Glutamatergic neuron (in vitro differentiated cells): ENCODE data around the gene EPGN. TPM values are rescaled to one million over a fixed set of nuclear protein-coding genes. Genes with fewer than 3 reads are reported as not detected.

Source experiments
- DNase-seq: peaks from one replicate; pipeline ENCODE4 v3.0.0; 2022
- H3K27ac Mint-ChIP-seq: one replicate; pipeline ENCODE4 v1.8.0; 2020; ENCODE audit warnings: mild to moderate bottlenecking, mixed read lengths, inconsistent platforms; ENCODE audit not compliant: unreplicated experiment
- H3K27me3 Mint-ChIP-seq: one replicate; pipeline ENCODE4 v1.8.0; 2020; ENCODE audit warnings: mild to moderate bottlenecking, moderate library complexity, mixed read lengths, inconsistent platforms; ENCODE audit not compliant: unreplicated experiment
- H3K36me3 Mint-ChIP-seq: one replicate; pipeline ENCODE4 v1.8.0; 2020; ENCODE audit warnings: mild to moderate bottlenecking, mixed read lengths, inconsistent platforms; ENCODE audit not compliant: unreplicated experiment
- H3K4me1 Mint-ChIP-seq: one replicate; pipeline ENCODE4 v1.8.0; 2020; ENCODE audit warnings: mild to moderate bottlenecking, low read depth, mixed read lengths, inconsistent platforms; ENCODE audit not compliant: unreplicated experiment
- H3K4me3 Mint-ChIP-seq: one replicate; pipeline ENCODE4 v1.8.0; 2020; ENCODE audit warnings: mild to moderate bottlenecking, mixed read lengths, inconsistent platforms; ENCODE audit not compliant: unreplicated experiment
- H3K9me3 Mint-ChIP-seq: one replicate; pipeline ENCODE4 v1.8.0; 2020; ENCODE audit warnings: mild to moderate bottlenecking, moderate library complexity, mixed read lengths, inconsistent platforms; ENCODE audit not compliant: unreplicated experiment
- total RNA-seq: library from RNA; stranded (reverse); fragmentation: NEBNext Ultra II Directional; extraction: Animal tissue kit (Norgen Biotek cat#: 25700); gene quantifications from one replicate; pipeline ENCODE4 v1.2.1, GENCODE V29; 2021; ENCODE audit not compliant: unreplicated experiment
- TF ChIP-seq, protein P1 (sequence below): fragments of 200-600 bp; sonication (generic); IDR thresholded peaks from one replicate; pipeline ENCODE4 v1.5.0; 2021; ENCODE audit not compliant: partially characterized antibody, unreplicated experiment

The EPGN gene
- total RNA-seq, 1 donor from 2014 or later = not detected

DNA sequence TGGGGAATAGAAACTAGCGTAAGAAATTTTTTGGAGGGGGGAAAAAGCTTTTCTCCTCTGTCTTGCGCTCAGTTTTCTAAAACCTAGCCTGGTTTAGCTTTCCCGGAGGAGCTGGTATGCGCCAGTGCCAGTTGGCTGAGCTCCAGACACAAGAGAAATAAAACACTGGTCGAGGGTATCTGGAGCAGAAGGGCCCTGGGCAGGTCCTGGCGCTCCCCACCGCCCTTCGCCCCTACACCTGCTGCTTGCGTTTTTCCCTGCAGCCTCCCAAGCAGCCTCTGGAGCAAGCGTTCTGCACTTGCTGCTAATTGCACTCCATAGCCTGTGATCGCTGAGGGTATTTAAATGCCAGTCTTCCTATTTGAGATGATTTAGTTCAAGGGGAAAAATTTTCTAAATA is 57.5 kb downstream of the EPGN start:
- Mint-ChIP-seq H3K4me3 (peak overlapping the region; percentile 85), H3K27ac (no peak overlapping the region), H3K36me3 (no peaks in the 10 kb centered on the region), H3K27me3 (peaks cover 4% of the 10 kb centered on the region), H3K4me1 (peaks cover 2% of the 10 kb centered on the region), H3K9me3 (no peaks in the 10 kb centered on the region)
- DNase-seq = peak; percentile 23
- TF ChIP-seq, protein P1, sequence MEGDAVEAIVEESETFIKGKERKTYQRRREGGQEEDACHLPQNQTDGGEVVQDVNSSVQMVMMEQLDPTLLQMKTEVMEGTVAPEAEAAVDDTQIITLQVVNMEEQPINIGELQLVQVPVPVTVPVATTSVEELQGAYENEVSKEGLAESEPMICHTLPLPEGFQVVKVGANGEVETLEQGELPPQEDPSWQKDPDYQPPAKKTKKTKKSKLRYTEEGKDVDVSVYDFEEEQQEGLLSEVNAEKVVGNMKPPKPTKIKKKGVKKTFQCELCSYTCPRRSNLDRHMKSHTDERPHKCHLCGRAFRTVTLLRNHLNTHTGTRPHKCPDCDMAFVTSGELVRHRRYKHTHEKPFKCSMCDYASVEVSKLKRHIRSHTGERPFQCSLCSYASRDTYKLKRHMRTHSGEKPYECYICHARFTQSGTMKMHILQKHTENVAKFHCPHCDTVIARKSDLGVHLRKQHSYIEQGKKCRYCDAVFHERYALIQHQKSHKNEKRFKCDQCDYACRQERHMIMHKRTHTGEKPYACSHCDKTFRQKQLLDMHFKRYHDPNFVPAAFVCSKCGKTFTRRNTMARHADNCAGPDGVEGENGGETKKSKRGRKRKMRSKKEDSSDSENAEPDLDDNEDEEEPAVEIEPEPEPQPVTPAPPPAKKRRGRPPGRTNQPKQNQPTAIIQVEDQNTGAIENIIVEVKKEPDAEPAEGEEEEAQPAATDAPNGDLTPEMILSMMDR = no peak

Other genes with a start within 250 kb of the EPGN start
- not detected for gene CXCL2, start 209.3 kb upstream of the EPGN start, total RNA-seq
- gene MTHFD2L, start 150.4 kb upstream of the EPGN start, total RNA-seq = 14.0 TPM
- gene EREG, start 56.7 kb downstream of the EPGN start, total RNA-seq = not detected
- not detected for gene AREG, start 136.7 kb downstream of the EPGN start, total RNA-seq